ENCODE measurements around the gene CCDC110. TPM values are rescaled to one million over a fixed set of nuclear protein-coding genes. Genes with fewer than 3 reads are reported as not detected.

Gene CCDC110
- total RNA-seq, 2 donors from 2014 or later = 0.26 to 0.80 TPM

DNA sequence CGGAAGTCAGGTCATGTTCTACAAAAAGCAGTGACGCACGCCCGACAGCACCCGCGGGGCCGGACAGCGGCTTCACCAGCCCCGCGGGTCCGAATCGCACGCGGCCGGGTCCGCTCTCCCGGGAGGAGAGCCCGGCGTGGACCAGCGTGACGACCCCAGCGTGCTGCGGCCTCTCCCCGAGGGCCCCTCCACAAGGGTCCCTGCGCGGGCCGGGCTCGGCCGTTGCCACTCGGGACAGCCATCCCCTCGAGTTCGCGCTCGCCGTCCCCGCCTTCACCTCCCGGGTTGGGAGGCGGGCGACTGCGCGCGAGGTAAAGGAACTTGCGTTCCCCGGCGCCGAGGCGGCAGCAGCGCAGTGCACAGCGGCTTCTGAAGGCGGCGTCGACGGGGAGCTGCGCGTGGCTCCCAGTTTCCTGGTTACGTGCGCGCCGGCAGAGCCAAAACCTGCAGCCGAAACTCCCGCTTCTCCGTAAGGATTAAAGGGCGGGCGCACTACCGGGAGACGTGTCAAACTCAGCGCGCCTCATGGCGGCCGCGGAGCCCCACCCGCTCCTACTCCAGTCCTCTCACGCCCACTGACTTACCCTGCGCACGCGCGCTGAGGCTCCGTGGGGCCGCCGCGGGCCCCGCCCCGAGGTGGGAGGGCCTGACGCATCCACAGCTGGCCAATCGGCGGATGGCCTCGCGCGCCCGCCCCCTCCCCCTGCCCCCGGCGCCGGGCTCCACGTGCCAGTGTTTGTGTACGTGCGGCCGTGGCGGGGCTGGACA is 75.4 kb downstream of the CCDC110 start:
- Histone ChIP-seq H3K27me3 (ENCODE audit: control insufficient read depth, insufficient read depth, low read length, poor library complexity, severe bottlenecking) (peaks cover 11% of the 10 kb centered on the region), H3K4me1 (ENCODE audit: control insufficient read depth, insufficient read depth, low read length) (no peaks in the 10 kb centered on the region), H3K9me3 (ENCODE audit: control insufficient read depth, low read length) (no peaks in the 10 kb centered on the region), H3K27ac (ENCODE audit: low read depth, low read length) (peak overlapping the region; percentile 75), H3K9ac (ENCODE audit: extremely low read depth, low read length, poor library complexity, severe bottlenecking) (peak overlapping the region; percentile 80), H3K36me3 (ENCODE audit: control insufficient read depth, insufficient read depth, low read length) (peaks cover 25% of the 10 kb centered on the region), H3K4me3 (ENCODE audit: low read length) (peak overlapping the region; percentile 87)
- Mint-ChIP-seq H3K9me3 (no peaks in the 10 kb centered on the region), H3K4me3 (peak overlapping the region; percentile 74), H3K36me3 (ENCODE audit: low read depth) (peaks cover 11% of the 10 kb centered on the region), H3K27ac (peak overlapping the region; percentile 95), H3K4me1 (peaks cover 5% of the 10 kb centered on the region), H3K27me3 (ENCODE audit: insufficient read depth) (peaks cover 11% of the 10 kb centered on the region)
- TF ChIP-seq, protein P1, sequence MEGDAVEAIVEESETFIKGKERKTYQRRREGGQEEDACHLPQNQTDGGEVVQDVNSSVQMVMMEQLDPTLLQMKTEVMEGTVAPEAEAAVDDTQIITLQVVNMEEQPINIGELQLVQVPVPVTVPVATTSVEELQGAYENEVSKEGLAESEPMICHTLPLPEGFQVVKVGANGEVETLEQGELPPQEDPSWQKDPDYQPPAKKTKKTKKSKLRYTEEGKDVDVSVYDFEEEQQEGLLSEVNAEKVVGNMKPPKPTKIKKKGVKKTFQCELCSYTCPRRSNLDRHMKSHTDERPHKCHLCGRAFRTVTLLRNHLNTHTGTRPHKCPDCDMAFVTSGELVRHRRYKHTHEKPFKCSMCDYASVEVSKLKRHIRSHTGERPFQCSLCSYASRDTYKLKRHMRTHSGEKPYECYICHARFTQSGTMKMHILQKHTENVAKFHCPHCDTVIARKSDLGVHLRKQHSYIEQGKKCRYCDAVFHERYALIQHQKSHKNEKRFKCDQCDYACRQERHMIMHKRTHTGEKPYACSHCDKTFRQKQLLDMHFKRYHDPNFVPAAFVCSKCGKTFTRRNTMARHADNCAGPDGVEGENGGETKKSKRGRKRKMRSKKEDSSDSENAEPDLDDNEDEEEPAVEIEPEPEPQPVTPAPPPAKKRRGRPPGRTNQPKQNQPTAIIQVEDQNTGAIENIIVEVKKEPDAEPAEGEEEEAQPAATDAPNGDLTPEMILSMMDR (conservative IDR thresholded peaks at IDR 0.05) = no peak
- DNase-seq = peak; percentile 97
- 1 to 2% methylated on average over 66 to 98 of the region's 98 CpGs for WGBS, 2 experiments (ENCODE audit: insufficient coverage in 1 of 2, insufficient read length in 1 of 2)

DNA sequence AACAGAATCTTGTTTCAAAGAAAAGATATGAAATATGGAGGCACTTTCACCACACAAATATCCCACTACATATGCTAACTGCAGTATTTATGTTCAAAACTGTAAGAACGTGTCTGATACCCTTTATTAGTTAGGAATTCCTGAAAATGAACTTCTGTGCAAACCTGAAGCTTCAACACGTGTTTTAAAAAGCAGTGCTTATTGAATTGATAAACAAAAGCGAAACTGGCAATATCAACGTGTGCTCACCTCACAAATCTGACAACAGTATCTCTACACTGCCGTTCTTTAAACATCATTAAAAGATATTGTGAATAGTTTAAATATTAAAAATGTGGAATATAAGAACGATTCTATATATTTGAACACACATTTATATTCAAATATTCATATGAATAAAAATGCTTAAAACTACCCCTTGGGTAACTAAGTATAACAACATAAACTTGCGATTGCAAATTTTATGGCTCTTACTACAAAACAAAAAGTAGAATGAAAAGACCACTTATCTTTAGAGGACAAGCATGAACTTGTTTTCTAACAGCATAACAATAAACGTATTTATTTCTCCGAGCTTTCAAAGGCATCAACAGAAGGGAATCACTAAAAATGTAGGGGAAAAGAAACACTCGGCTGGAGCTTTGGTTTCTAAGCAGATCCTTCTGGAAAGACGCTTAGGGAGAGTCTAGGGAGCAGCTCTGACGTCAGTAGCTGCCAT is 76.1 kb downstream of the CCDC110 start, which contains the start of gene LRP2BP:
Gene LRP2BP (minus strand): TSS at position 687 of the 718 bp plus-strand sequence. CDS start 17,738 bp downstream, outside the sequence.
- peak within 1 kb of the TSS; percentile 74 for H3K4me3 Mint-ChIP-seq
- H3K36me3 Mint-ChIP-seq (ENCODE audit: low read depth) = peaks cover 10% of the 10 kb centered on the region

More for the DNA sequence above, 76.1 kb downstream of the CCDC110 start, which contains the start of gene LRP2BP:
- peak within 1 kb of the TSS; percentile 95 for H3K27ac Mint-ChIP-seq
- TF ChIP-seq, protein P1 (conservative IDR thresholded peaks at IDR 0.05) = no peak
- peaks cover 11% of the 10 kb centered on the region for H3K27me3 Mint-ChIP-seq (ENCODE audit: insufficient read depth)
- no peaks in the 10 kb centered on the region for H3K4me1 ChIP-seq (ENCODE audit: control insufficient read depth, insufficient read depth, low read length)
- H3K27me3 ChIP-seq (ENCODE audit: control insufficient read depth, insufficient read depth, low read length, poor library complexity, severe bottlenecking) = peaks cover 11% of the 10 kb centered on the region
- peak within 1 kb of the TSS; percentile 87 for H3K4me3 ChIP-seq (ENCODE audit: low read length)
- peak within 1 kb of the TSS; percentile 75 for H3K27ac ChIP-seq (ENCODE audit: low read depth, low read length)
- H3K9me3 Mint-ChIP-seq = no peaks in the 10 kb centered on the region
- H3K4me1 Mint-ChIP-seq = peaks cover 5% of the 10 kb centered on the region
- H3K36me3 ChIP-seq (ENCODE audit: control insufficient read depth, insufficient read depth, low read length) = peaks cover 18% of the 10 kb centered on the region
- H3K9me3 ChIP-seq (ENCODE audit: control insufficient read depth, low read length) = no peaks in the 10 kb centered on the region
- WGBS, 2 experiments (ENCODE audit: insufficient coverage in 1 of 2, insufficient read length in 1 of 2) = 67 to 70% methylated on average over 8 to 10 of the region's 12 CpGs
- peak within 1 kb of the TSS; percentile 80 for H3K9ac ChIP-seq (ENCODE audit: extremely low read depth, low read length, poor library complexity, severe bottlenecking)
- no peak for DNase-seq

Other genes starting within 250 kb of the CCDC110 start
- under 1 TPM in 1 of 2 donors, not detected in 1; 0.15 TPM for gene LRP2BP, start 75.8 kb downstream of the CCDC110 start, total RNA-seq
- gene ANKRD37, start 74.9 kb downstream of the CCDC110 start, total RNA-seq = 1 to 10 TPM in 1 of 2 donors, under 1 TPM in 1; 0.95 to 1.3 TPM
- 10 to 100 TPM; 23.3 to 24.7 TPM for gene UFSP2, start 45.8 kb downstream of the CCDC110 start, total RNA-seq
- 10 to 100 TPM in 1 of 2 donors, 1 to 10 TPM in 1; 4.3 to 11.0 TPM for gene PDLIM3, start 63.8 kb upstream of the CCDC110 start, total RNA-seq